Kidney tubule cell (primary cell): ENCODE data around the gene TNIK.
"Not testable (repeated sequence)": the region's sequence is repeated elsewhere in the genome, so short reads cannot be mapped to it uniquely, and the experiment has no call there.

Experiments
- DNase-seq: peaks from one replicate; pipeline ENCODE4 v3.0.0-alpha.2; 2018; ENCODE audit warnings: low spot score

TNIK gene

DNA sequence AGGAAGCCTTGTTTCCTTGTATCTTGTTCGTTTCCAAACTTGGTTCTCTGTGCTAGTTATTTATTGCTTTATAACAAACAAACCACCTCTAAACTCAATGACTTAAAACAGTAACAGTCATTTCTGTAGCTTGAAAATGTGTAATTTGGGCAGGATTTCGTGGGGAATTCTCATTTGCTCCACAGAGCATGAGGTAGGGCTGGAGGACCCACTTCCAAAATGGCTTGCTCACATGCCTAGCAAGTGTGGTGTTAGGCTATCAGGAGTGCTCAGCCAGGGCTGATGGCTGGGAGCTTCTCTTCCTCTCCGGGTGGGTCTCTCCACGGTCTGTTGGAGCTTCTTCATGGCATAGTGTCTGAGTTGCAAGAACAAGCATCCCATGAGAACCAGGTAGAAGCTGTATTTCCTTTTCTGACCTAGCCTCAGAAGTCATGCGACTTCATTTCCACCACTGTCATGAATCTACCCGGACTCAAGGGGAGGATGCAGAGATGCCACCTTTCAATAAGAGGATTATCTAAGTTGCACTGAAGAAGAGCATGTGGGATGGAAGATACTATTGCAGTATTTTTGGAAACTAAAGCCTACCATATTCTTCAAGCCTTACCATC lies 8.2 kb upstream of the TNIK start:
- DNase-seq: no peak

DNA sequence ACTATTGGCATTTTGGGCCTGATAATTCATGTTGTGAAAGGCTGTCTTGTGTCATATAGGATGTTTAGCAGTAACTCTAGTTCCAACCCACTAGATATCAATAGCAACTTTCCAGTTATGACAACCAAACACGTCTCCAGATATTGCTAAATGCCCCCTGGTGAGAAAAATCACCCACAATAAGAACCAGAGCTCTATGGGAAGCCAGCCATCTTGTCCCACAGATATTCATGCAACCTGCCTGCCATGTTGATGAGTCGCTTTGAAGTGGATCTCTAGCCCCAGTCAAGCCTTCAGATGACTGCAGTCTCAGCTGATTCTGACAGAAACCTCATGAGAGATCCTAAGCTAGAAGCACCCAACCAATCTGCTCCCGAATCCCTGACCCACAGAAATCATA lies 5.6 kb upstream of the TNIK start:
- DNase-seq: no peak

DNA sequence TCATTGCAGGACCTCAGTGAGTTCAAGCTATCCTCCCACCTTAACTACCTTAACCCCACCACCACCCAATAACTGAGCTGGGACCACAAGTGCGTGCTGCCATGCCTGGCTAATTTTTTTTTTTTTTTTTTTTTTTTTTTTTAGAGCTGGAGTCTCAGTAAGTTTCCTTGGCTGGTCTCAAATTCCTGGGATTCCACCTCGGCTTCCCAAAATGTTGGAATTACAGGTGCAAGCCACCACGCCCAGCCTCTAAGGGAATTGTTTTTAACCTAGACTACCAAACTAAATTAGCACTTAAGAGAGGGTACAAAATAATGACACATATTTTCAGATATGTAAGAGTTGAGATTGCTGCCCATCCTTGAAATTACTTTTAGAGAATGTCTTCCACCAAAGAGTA lies 4.3 kb upstream of the TNIK start:
- DNase-seq: no peak

DNA sequence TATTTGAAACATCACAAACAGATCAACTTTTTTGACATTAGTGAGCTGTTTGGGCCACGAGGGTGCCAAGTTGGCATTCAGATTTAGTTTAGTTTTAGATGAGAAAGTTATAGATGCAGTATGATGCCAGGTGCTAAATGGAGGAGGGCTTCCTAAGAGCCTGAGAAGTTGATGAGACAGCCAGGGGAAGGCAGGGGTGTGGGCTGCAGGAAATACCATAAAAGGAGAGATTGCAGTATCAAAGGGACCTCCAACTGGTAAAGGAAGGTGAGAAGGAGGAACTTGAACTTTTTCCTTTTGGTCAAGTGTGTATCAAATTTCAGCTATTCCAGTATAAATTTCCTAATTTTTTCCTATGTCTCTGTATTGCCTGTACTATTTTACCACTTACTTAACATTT lies 2.0 kb upstream of the TNIK start:
- DNase-seq: no peak

GRCh38 chr3:171461525-171461917 lies 1.3 kb upstream of the TNIK start:
- no peak for DNase-seq

DNA sequence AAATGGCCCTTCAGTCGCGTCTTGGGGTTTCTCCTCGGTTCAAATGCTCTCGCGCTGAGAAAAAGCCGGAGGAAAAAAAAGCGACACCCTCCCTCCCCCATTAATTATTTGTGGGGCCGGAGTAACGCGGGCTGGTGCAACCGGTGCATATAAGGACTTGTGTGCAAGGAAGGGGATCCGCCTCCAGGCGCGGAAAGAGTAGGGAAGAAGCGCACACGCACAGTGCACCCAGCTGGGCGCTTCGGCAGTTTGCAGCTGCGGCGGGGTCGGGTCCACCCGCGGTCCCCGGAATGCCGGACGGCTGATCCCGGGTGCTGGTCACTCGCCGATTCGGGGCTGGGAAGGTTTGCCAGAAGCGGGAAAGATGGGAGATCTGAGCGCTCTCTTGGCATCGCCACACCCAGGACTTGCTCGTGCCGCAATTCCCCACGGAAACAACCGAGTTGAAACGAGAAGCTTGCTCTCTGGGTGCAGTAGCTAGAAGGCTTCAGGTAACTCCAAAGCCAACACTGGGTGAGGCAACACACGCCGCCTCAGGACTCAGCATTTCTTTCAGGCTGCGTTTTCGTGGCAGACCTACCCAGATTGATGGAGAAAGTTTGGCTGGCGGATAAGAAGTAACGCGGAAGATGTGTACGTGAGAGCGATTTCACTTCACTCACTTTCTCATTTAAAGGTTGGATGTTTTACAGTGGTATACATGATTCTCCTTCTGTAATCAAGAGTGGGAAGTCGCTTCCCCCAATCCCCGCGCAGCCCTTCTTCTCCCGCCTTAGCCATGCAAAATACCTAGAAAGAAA lies 720 bp upstream of the TNIK start:
- DNase-seq: peak; percentile 75

- DNase-seq: peak; percentile 57
Observed at GRCh38 chr3:171459137-171459941, 866 bp downstream of the TNIK start.

GRCh38 chr3:171458864-171459136 lies 1.4 kb downstream of the TNIK start:
- no peak for DNase-seq

GRCh38 chr3:171458071-171458863 lies 1.9 kb downstream of the TNIK start:
- peak; percentile 67 for DNase-seq

DNA sequence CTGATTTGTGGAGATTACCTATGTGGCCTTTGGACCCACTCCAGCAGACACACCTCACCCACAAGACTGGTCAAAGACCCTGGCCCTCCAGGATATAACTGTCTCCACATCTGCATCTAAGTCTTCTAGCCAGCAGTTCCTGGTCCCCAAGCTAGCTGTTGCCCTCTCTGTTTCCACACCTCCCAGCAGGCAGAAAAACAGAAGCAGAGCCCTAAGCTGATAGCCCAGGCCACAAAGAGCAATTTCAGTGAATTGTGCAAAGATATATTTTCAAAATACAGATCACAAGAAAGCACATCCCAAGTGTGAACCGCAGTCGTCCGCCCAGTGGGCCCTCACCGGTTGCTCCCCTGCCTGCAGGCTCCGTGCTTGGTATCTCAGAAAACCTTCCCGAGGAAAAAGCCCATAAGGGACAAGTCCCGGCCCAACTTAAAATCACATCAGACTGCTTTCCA lies 2.6 kb downstream of the TNIK start:
- DNase-seq: no peak

DNA sequence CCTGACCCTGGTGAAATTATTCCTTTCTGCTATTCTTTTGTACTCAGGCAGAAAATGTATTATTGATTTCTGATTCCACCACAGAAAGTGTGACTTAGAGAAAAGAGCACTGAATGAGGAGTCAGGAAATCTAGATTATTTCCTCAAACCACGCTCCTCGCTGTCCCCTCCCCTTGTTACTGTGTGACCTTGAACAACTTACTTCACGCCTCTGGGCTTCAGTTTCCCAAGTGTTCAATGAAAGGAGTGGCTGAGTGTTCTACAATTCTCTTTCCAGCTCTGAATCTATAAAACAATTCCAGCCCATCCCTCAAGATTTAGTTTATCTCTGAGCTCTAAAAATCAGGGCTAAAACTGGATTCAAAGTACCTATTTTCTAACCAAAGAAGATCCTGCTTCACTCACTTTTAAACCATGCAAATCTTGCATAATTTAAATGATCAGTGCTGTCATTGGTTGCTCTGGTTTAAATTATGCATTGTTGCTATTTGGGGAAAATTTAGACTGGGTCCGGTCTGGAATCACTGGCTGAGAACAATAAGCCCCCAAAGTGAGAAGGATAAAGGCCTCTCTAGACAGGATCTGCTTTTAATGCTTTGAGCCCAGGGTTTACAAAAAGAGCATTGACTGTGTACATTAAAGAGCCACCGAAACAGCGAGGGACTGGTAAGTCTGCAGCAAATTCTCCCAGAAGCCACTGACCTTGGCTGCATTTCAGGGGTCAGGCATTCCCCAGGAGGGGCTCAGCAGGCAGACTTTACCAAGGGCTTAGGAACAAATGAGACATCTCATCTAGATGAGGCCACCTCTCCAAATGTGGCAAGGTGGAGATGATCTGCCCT lies 3.2 kb downstream of the TNIK start:
- no peak for DNase-seq

GRCh38 chr3:171455603-171456550 lies 4.3 kb downstream of the TNIK start:
- DNase-seq: peak; percentile 8

GRCh38 chr3:171454041-171454440 lies 6.2 kb downstream of the TNIK start:
- peak; percentile 65 for DNase-seq

DNA sequence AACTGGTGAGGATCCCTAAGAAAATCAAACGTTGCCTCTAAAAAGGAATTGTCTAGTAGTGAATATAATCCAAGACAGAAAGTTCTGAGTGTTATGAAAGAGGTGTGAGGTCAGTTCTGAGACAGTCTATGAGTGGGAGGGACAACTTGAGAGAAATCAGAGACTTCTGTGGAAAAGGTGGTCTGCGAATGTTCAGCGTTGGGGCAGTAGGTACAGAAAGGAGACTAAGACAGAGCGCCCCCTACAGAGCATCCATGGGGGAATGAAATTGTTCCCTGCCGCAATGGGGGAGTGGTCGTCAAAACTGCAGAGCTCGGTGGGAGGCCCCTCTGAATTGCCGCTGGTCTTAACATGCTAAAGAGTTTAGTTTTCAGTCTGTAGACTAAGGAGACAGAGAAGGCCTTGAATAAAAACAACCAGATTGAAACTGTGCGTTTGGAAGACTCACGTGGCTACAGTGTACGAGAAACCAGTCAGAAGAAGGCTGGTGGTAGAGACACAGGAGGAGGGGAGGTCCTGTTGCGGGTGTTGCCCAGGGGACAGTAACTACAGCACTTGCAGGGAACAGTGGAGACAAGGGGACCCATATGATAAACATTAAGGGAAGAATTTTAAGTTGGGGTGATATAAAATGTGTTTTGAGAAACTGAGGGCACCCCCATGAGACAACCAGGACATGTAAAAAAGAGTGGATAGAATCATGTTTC lies 6.9 kb downstream of the TNIK start:
- no peak for DNase-seq

DNA sequence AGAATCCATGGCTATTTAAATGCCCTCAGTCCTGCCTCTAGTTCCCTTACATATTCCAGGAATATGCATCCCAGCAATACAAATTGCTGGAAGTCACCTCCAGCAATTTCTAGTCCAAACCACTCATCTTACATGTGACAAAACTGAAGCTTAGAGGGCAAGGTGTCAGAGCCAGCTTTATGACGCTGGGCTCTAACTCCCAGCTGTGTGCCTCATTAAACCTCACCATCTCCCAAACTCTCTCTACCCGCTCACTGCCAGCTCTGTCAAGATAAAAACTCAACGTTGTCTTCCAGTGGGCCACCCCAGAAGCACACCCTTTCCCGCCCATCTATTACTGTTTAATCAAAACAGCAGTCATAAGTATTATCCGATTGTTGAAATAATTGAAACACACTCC lies 7.9 kb downstream of the TNIK start:
- DNase-seq: no peak

DNA sequence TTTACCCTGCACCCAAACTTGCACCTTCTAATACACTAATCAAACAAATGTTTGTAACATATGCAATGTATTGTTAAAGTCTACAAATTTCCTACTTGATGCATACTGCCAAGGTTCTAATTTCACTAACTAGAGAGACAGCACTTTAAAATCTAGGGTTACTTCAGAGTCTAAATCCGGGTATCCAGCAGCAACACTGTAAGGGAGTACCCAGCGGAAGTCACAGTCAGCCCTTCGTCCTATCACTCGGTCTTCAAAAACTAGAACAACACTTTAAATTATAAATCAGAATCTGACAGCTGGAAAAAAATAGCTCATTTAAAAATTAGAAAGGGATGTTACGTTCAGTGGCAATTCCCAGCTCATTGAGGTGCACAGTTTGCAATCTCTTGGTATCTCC lies 8.3 kb downstream of the TNIK start:
- no peak for DNase-seq

DNA sequence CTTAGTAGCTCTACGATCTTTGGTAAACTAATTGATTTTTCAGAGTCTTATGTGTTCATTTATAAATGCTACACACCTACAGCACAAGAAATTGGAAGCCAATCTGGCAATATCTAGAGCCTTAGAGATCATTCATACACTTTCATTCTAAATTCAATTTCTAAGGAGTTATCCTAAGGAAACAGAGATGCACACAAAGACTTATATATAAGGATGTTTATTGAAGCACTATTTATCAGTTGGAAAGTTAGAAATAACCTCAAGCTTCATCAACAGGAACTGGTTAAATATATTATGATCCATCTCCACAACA lies 12.7 kb downstream of the TNIK start:
- DNase-seq: not testable (repeated sequence)

- peak; percentile 81 for DNase-seq
Observed at GRCh38 chr3:171446801-171447578, 13.2 kb downstream of the TNIK start.

DNA sequence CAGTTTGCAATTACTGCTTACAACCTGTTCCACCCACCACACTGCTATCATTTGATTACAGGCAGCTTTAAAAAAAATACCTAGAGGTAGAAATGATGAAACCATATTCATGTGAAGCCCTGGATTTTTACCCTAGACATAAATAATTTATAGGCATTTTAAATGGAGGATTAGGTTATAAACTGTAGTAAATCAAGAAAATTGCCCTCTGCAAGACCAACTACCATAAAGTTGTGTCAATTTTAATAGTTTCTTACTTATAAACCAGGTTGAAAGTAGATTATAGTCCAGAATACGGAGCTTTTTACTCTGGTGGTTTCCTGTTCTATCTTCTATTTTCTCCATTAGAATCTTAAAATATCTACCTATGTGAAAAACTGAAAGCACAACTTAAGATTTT lies 13.9 kb downstream of the TNIK start:
- DNase-seq: no peak
